H4 (cell line): Measurements from ENCODE around the gene SEC14L6. TPM values are rescaled to one million over a fixed set of nuclear protein-coding genes. Genes with fewer than 3 reads are reported as not detected.

Source experiments
- DNase-seq: peaks from one replicate; pipeline ENCODE4 v3.0.0-alpha.2; 2015; ENCODE audit warnings: low spot score
- total RNA-seq: library from RNA; depleted of rRNA; stranded (reverse); fragments of >200 nt; shearing (Covaris generic); gene quantifications from 2 replicates; pipeline ENCODE4 v1.2.3, GENCODE V29; 2014

SEC14L6 gene
- total RNA-seq, 1 experiment from 2014 or later, result not detected

DNA sequence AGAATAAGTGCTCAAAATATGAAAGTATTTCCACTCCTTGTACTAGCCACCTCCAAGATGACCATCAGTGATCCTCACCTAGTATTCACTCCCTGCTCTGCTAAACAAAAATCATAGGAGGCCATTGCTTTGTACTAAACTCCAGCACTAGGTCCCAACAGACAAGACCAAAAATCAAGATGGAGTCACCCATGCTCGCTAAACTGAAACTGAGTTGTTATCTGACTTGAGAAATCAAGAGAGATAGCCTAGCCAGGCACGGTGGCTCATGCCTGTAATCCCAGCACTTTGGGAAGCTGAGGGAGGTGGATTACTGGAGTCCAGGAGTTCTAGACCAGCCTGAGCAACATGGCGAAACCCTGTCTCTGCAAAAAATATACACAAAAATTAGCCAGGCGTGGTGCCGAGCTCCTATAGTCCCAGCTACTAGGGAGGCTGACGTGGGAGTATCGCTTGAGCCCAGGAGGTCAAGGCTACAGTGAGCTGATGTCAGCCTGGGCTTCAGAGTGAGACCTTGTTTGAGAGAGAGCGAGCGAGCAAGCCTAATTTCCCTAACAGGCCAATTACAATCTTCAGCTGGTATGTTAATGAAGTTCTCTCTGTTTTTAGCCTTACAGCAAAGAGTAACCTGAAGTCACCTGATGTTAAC lies 9.3 kb downstream of the SEC14L6 start:
- no peak for DNase-seq

DNA sequence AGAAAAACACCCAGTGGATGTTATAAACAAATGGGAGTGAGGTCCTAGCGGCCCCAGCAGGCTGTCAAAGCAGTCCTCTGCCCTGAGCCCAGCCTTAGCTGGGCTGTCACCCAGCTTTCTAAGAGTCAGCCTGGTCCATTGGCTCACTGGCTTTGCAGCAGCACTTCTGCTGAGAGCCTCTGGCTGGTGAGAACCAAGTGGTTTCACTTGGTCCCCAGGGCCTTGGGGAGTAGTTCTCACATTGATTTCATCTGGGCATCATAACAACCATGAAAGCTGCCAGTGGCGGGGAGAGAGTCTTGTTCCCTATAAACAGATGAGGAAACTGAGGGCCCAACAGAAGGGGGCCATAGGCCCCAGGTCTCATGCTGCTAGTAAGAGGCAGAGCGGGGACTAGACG lies 11.4 kb downstream of the SEC14L6 start:
- no peak for DNase-seq

DNA sequence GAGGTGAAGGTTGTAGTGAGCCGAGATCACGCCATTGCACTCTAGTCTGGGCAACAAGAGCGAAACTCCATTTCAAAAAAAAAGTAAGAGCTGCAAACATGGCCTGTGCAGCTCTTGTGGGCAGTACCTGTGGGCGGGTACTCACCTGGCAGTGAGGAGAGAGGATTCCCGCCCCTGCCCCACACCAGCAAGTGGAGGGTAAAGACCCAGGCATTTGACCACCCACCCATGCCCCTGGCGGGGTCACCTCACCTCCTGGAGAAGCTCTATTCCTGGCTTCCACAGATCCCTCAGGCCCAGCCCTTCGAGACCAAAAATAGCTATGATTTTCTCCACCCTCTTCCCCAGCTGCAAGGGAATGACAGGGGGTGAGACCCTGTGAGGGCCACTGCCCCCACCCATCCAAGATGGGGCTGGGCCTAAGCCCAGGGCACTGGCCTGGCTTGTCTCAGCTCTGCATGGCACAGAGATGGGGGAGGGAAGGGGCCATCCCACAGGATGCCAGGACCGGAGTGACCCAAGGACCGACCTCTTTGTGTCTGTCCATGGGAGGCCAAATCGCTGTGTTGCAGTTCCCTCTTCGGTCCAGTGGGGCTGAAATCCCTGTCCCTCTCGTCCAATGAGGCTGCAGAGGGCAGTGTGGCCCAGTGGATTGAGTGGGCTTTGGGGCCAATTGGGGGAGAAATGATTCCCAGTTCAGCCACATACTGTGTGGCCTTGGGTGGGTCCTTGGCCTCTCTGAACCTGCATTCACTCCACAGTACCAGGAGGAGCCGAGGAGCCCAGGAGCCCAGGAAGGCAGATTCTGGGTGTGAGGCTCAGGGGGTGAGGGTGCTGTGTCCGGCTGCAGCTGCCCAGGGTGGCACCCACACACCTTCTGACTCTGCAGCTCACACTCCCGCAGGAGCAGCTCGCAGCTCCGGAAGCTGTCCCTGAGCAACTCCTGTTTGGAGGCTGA lies 14.6 kb downstream of the SEC14L6 start:
- no peak for DNase-seq

DNA sequence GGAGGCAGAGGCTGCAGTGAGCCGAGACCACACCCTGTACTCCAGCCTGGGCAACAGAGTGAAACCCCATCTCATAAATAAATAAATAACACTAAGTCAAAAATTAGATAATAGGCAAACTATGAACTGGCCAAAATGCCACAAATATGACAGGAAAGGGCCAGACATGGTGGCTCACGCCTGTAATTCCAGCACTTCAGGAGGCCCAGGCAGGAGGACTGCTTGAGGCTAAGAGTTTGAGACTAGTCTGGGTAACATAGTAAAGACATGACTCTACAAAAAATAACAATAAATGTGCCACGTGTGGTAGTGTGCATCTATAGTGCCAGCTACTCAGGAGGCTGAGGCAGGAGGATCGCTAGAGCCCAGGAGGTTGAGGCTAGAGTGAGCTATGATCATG lies 19.9 kb downstream of the SEC14L6 start:
- DNase-seq, result no peak

DNA sequence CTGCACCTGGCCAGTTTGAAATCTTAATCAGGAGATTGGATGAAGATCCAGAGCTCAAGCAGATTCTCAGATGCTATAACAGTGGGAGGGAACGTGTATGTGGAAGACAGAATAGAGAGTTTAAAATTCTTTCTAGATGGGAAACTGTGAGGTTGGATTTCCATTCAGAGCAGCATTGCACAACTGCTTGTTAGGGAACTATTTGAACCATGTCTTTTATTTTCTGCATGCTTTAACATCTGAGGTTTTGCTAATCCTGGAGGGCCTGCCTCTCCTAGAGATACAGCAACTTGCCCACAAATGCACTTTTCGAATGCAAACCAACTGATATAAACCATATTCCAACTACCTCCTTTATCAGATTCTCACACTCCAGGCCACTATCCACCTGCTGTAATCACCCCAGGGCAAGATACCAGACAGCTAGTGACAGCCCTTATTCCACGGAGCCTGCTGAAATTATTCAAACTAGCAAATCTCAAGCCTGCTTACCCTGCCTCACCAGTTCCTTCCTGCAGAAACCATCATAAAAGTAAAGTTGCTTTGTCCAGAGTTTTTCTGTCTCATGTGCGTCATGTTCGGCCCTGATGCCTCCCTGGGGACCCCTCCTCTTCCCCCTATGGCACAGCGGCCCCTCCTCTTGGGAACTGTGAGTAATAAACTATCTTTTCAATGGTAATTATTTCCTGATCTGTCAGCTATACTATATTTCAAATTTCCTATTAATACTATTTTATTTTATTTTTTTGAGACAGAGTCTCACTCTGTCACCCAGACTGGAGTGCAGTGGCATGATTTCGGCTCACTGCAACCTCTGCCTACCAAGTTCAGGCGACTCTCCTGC lies 22.7 kb downstream of the SEC14L6 start:
- no peak for DNase-seq

DNA sequence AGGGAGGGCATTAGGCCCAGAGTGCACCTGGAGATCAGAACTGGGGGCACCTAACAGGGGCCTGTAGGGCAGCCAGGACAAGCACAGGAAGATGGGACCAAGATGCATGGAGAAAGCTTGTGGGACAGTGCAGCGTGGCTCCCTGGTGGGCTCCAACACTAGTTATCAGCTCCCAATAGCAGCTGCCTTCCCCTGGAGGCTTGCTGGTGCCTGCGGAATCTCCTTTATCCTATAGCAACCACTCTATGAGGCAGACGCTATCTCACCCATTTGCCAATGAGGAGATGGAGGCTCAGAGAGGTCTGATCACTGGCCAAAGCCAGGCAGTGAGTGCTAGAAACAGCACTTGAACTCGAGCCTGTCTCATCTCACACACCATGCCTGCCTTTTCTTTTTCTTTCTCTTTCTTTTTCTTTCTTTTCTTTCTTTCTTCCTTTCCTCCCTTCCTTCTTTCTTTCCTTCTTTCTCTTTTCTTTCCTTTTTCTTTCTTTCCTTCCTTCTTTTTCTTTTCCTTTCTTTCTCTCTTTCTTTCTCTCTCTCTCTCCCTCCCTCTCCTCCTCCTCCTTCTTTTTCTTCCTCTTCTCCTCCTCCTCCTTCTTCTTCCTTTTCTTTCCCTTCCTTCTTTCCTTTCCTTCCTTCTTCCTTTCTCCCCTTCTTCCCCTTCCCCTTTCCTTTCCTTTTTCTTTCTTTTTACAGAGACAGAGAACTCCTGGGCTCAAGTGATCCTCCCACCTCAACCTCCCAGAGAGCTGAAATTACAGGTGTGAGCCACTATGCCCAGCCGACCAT lies 25.0 kb downstream of the SEC14L6 start:
- DNase-seq, result no peak

DNA sequence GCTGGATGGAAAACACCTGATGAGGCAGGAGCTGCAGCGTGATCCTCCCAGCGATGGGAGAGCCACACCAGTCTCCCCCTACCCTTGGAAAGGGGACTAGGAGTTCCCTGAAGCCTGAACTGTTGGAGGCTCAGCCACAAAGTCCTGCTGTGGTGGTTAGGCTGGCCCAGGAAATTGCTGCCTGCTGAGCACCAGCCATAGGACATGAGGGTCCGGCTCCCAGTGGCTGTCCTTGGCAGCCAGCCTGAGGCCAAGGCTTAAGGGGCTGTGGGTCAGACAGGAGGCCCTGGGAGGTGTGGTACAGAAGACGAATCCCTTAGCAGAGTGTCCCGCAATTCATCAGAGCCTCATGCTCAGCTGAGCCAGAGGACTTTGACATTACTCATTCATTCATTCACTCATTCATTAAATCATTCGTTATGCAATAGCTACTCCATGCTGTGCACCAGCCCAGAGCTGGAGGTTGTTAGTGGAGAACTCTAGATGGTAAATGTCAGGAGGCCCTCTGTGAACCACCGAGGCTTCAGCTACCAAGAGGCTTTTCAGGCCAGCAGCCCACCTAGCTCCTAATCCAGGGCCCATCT lies 26.6 kb downstream of the SEC14L6 start:
- DNase-seq, result no peak

DNA sequence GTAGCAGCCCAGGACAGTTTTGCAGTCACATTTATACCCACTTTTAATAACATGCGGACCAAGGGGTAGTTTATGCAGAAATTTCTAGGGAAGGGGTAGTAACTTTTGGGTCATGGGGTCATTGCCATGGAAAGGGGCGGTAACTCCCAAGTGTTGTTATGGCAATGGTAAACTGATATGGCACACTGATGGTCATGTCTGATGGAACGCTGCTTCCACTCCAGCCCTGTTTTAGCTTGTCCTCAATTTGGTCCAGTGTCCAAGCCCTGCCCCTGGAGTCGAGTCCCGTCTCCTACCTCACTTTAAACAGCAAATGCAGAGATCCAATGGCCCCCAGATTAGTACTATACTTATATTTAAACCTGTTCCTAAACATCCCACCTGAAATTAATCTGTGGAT lies 29.8 kb downstream of the SEC14L6 start:
- DNase-seq, result no peak

DNA sequence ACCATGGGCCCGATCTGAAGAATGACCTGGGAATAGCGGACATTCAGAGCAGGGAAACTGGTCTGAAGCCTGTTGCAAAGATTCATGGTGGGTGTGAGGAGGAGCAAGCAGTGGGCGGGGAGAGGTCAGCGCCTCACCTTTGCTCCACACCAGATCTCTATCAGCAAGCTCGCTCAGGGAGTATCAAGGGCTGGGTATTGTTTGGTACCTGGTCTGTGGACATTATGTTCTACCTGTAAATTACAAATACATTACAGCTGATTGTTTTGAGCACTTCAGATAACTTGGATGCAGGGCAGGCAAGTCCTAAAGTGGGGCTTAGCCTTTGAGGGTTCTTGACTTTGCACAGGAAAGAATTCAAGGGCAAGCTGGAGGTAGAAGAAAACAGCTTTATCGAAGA lies 30.3 kb downstream of the SEC14L6 start:
- DNase-seq, result no peak

DNA sequence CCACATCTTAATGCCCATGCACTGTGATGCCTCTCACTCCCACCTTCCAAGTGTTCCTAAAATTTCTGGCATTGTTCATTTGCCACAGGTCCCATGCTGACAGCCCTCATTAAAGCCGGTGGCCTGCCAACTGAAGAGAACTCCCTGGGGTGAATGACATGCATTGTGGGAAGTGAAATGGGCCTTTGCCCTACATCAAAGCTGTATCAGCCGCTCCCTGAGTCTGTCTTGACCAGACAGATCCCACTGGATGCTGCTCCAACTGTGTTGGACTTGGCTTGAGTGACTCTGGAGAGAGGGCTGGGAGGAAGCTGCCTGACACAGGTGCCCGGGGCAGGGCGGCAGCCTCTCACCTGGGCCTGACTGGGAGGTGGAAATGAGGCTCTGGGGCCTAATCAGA lies 32.3 kb downstream of the SEC14L6 start:
- DNase-seq, result no peak

DNA sequence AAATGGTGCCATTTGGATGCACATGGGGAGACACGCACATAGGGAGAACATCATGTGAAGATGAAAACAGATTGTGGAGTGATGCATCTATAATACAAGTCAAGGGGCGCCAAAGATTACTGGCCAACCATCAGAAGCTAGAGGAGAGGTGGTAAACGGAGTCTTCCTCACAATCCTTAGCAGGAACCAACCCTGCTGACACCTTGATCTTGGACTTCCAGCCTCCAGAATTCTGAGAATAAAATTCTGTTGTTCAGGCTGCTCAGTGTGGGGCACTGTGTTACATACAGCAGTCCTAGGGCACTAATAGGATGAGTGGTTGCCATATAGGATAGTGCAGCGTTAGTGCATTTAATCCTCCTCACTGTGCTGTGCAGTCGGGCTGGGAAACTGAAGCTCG lies 33.1 kb downstream of the SEC14L6 start:
- DNase-seq, result no peak

DNA sequence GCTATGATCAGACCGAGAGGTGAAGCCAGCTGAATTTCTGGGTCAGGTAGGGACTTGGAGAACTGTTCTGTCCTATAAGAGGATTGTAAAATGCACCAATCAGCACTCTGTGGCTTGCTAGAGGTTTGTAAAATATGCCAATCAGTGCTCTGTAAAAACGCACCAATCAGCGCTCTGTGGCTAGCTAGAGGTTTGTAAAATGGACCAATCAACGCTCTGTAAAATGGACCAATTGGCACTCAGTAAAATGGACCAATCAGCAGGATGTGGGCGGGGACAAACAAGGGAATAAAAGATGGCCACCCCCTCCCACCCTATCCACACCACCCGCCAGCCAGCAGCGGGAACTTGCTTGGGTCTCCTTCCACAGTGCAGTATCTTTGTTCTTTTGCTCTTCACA lies 34.6 kb downstream of the SEC14L6 start:
- no peak for DNase-seq

DNA sequence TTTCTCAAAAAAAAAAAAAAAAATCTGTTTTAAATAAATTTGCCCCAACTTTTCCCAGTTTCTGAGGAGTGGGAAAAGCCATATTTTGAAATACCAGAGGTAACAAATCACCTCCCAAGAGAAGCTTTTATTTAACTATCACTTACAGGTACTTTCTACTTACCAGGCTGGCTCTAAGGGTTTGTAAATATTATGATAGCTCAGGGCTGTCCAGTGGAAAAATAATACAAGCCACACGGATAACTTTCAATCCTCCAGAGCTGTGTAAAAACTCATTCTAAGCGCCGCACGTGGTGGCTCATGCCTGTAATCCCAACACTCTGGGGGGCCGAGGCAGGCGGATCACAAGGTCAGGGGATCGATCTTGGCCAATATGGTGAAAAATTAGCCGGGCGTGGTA lies 35.4 kb downstream of the SEC14L6 start:
- no peak for DNase-seq

DNA sequence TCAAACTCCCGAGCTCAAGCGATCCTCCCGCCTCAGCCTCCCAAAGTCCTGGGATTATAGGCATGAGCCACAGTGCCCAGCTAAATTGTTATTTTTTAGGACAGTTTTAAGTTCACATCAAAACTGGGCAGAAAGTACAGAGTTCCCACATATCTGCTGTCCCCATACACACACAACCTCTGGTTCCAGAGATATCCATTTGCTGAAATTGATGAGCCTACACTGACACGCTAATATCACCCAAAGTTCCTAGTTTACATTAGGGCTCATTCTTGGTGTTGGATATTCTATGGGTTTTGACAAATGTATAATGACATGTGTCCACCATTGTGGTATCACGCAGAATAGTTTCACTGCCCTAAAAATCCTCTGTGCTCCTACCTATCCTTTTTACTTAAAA lies 38.3 kb downstream of the SEC14L6 start:
- DNase-seq, result no peak

DNA sequence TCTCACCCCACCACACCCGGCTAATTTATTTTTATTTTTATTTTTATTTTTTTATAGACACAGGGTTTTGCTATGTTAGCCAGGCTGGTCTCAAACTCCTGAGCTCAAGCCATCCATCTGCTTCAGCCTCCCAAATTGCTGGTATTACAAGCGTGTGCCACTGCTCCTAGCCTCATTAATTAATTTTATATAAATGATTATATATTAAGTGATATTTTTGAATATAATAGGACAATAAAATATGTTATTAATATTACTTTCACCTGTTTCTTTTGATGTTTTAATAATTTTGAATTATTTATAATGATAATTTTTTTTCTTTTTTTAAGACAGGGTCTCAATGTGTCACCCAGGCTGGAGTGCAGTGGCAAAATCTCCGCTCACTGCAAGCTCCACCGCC lies 38.9 kb downstream of the SEC14L6 start:
- no peak for DNase-seq

DNA sequence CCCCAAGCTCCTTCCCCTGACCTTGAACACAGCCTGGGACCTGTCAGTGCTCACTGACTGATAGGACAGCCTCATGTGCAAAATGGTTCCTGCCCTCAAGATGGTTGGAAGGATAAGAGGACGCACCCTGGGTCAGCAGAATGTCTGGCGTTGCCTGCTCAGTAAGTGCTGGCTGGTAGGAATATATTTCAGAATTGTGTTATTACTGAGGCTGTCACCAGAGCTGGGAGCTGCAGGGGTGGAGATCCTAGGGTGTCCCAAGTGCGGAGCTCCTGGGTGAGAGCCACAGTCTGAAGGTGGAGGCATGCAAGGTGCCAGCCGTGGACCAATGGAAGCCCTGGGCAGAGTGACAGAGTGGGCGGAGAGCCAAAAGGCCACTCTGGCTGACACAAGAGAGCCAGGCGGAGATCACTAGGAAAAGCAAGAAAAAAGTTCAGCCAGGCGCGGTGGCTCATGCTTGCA lies 40.0 kb downstream of the SEC14L6 start:
- no peak for DNase-seq

DNA sequence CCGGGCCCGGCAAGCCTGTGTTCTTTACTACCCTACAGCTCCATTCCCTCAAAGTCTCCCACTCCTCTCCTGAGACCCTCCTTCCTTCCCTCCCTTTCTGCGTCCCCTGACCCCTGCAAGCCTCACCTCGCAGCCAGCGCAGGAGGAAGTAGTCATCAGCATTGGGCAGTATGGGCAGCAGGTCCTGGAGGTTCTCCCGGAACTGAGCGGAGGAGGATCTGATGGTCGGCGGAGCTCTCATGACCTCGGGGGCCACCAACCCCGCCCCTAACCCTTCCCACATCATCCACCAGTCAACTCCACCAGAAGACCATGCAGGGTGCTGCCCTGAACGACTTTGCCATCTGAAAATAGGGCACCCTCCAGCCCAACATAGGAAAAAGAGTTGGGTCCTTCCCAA lies 43.0 kb downstream of the SEC14L6 start:
- no peak for DNase-seq

DNA sequence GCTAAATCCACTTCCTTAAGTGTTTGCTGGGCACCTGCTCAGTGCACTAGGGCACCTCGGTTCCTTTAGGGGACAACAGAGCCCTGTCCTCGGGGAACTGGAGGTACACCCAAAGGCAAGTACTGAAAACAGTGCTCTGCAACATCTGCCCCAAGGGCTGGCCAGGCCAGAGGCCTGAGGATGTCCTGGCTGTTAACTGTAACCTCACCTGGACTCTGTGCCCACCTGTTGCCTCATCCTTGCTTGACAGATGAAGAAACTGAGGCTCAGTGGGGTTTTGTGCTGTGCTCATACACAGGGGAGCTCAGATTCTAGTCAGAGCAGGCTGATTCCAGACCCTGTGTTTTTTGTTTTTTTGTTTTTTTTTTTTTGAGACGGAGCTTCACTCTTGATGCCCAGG lies 43.6 kb downstream of the SEC14L6 start:
- no peak for DNase-seq

DNA sequence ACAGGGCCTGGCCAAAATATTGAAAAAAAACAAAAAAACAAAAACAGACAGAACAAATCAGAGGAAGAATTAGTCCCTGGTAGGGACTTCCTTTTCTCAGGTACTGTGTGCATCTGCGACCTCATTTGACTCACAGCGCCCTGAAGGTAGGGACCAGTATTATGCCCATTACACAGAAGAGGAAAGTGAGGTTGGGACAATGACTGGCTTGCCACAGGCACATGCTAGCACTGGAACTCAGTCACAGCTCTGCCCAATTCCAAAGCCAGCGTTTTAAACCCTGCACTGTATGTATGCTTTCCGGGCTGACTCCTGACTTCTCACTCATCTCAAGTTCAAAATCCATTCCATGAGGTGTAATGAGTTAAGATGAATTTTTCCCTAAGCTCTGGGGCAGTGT lies 44.4 kb downstream of the SEC14L6 start:
- DNase-seq, result no peak

DNA sequence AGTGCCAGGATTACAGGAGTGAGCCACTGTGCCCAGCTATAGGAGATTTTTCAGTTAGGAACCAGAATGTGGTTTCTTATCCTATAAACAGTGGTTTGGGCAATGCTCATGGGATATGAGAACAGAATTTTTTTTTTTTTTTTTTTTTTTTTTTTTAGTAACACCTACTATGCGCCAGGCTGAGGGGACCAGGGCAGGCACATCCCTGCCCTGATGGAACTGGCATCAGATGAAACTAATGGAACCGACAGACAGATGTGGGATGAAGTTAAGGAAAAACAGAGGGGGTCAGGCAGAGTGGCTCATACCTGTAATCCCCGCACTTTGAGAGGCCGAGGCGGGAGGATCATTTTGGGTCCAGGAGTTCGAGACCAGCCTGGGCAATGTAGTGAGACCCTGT lies 45.9 kb downstream of the SEC14L6 start:
- no peak for DNase-seq
